ENCODE measurements around the gene ATF4.

- TF ChIP-seq POLR2A (IDR thresholded peaks at IDR 0.05) (no peak), CTCF (IDR thresholded peaks at IDR 0.05) (peak in 5 of 7 experiments; percentile 88 to 96 (median 89))
Measured at GRCh38 chr22:39534591-39535356, 14.4 kb downstream of the ATF4 start.

Measured in stomach (tissue), 4 donors.